GM12878 (cell line): Measurements from ENCODE around the gene IL16. TPM values are rescaled to one million over a fixed set of nuclear protein-coding genes. Genes with fewer than 3 reads are reported as not detected.

ENCODE experiments used
- ATAC-seq: fragments of 200-7000 bp; cut with Tn5 transposase; 3 replicates; pipeline ENCODE4 v1.9.1; 2020; ENCODE audit warnings: mild to moderate bottlenecking, moderate library complexity
- BruUV-seq: library from RNA; stranded (reverse); fragments of 400-500 nt; replicated peaks from 2 replicates; lab custom pipeline; 2021; lab: Mats Ljungman, UMichigan
- CTCF ChIA-PET: fragments of 300-600 bp; sonication (Branson Sonifier 250); formaldehyde crosslinking; extraction: SDS; loops from one replicate; lab custom pipeline; 2021; ENCODE audit warnings: inconsistent platforms; lab: Yijun Ruan, JAX
- POLR2A ChIA-PET: fragments of 350-600 bp; formaldehyde crosslinking; extraction: SDS; loops from one replicate; lab custom pipeline; 2021; ENCODE audit warnings: inconsistent platforms; lab: Charles Lee
- RAD21 ChIA-PET: fragments of 300-600 bp; sonication (Branson Sonifier 250); formaldehyde crosslinking; loops from one replicate; lab custom pipeline; 2023; ENCODE audit warnings: antibody characterized with exemption; ENCODE audit not compliant: unreplicated experiment; lab: Charles Lee
- SMC1A ChIA-PET: fragments of 300-600 bp; sonication (Branson Sonifier 250); formaldehyde crosslinking; loops from one replicate; lab custom pipeline; 2023; ENCODE audit not compliant: unreplicated experiment, uncharacterized antibody; lab: Charles Lee
- DNase-seq: peaks from one replicate; pipeline ENCODE4 v3.0.0-alpha.2; 2011; ENCODE audit warnings: low read depth, low spot score
- FAIRE-seq: peaks from 3 replicates; lab custom pipeline; 2011; peaks lifted over from hg19 to GRCh38; lab: Jason Lieb, UNC
- H2AFZ ChIP-seq: 2 replicates; pipeline ENCODE4 v1.6.0; 2011; ENCODE audit warnings: low read depth, low read length, control low read depth; ENCODE audit not compliant: control insufficient read depth
- H3K27ac ChIP-seq: 2 replicates; pipeline ENCODE4 v1.5.1; 2011; ENCODE audit warnings: control low read depth; ENCODE audit not compliant: control insufficient read depth, insufficient read depth
- H3K27me3 ChIP-seq, 2 experiments: replicated peaks in 1 of 2; 2 replicates each; pipeline versions ENCODE4 v1.6.0 to v1.6.1; 2011; ENCODE audit warnings: low read length in 1 of 2; ENCODE audit not compliant: control insufficient read depth in 2 of 2, insufficient read depth in 2 of 2
- H3K36me3 ChIP-seq, 2 experiments: 2 replicates each; pipeline ENCODE4 v1.5.1; 2011; ENCODE audit warnings: low read length in 1 of 2; ENCODE audit not compliant: control insufficient read depth in 2 of 2, insufficient read depth in 2 of 2
- H3K4me1 ChIP-seq: 2 replicates; pipeline ENCODE4 v1.6.1; 2011; ENCODE audit warnings: mild to moderate bottlenecking, low read length, moderate library complexity, mixed read lengths; ENCODE audit not compliant: control insufficient read depth, insufficient read depth
- H3K4me2 ChIP-seq: 2 replicates; pipeline ENCODE4 v1.6.0; 2011; ENCODE audit warnings: control low read depth; ENCODE audit not compliant: control insufficient read depth, insufficient read depth
- H3K4me3 ChIP-seq: fragments of 200-600 bp; sonication (generic); 2 replicates; pipeline ENCODE4 v1.5.1; 2016
- H3K79me2 ChIP-seq: 2 replicates; pipeline ENCODE4 v1.6.0; 2011; ENCODE audit warnings: low read length; ENCODE audit not compliant: control insufficient read depth, insufficient read depth
- H3K9ac ChIP-seq: 2 replicates; pipeline ENCODE4 v1.8.0; 2011; ENCODE audit warnings: low read length, control low read depth, mixed read lengths; ENCODE audit not compliant: control insufficient read depth, insufficient read depth
- H3K9me3 ChIP-seq: replicated peaks from 3 replicates; pipeline ENCODE4 v1.5.1; 2011; ENCODE audit warnings: mild to moderate bottlenecking, low read length; ENCODE audit not compliant: control insufficient read depth, insufficient read depth
- H4K20me1 ChIP-seq: 2 replicates; pipeline ENCODE4 v1.6.0; 2011; ENCODE audit not compliant: control insufficient read depth, insufficient read depth
- ATF3 ChIP-seq: IDR thresholded peaks from 2 replicates; pipeline ENCODE4 v1.6.1; 2011; ENCODE audit warnings: low read depth, mild to moderate bottlenecking, low read length, moderate library complexity, borderline replicate concordance; ENCODE audit errors: extremely low read depth
- BHLHE40 ChIP-seq, 2 experiments: fragments of 450-650 bp in 1 of 2; IDR thresholded peaks; 2 replicates each; pipeline ENCODE4 v1.6.1; 2011 to 2017; ENCODE audit warnings: low read depth in 2 of 2, borderline replicate concordance in 1 of 2, improper control_type of control experiment in 1 of 2, low read length in 1 of 2, mild to moderate bottlenecking in 1 of 2
- BMI1 ChIP-seq: fragments of 450-650 bp; IDR thresholded peaks from 2 replicates; pipeline ENCODE4 v1.6.1; 2016; ENCODE audit warnings: mild to moderate bottlenecking, moderate library complexity, borderline replicate concordance
- CTCF ChIP-seq, 3 experiments: IDR thresholded peaks in 2 of 3; conservative IDR thresholded peaks in 1 of 3; 2 replicates each; pipeline ENCODE4 v1.5.1; 2011; ENCODE audit warnings: low read depth in 3 of 3, low read length in 3 of 3, mild to moderate bottlenecking in 3 of 3, control low read depth in 2 of 3, moderate library complexity in 2 of 3, inconsistent platforms in 1 of 3, mixed read lengths in 1 of 3; ENCODE audit not compliant: control insufficient read depth in 2 of 3, insufficient read depth in 1 of 3; ENCODE audit errors: extremely low read depth in 1 of 3
- GATAD2B ChIP-seq: fragments of 450-650 bp; conservative IDR thresholded peaks from 2 replicates; pipeline ENCODE4 v1.6.1; 2017; ENCODE audit warnings: low read depth, mild to moderate bottlenecking, moderate library complexity
- LARP7 ChIP-seq: fragments of 450-650 bp; IDR thresholded peaks from 2 replicates; pipeline ENCODE4 v1.6.1; 2017; ENCODE audit warnings: mild to moderate bottlenecking
- MEF2B ChIP-seq: fragments of 450-650 bp; IDR thresholded peaks from 2 replicates; pipeline ENCODE4 v1.6.1; 2018; ENCODE audit warnings: mild to moderate bottlenecking, moderate library complexity; ENCODE audit not compliant: partially characterized antibody, poor library complexity, severe bottlenecking
- PRDM15 ChIP-seq: fragments of 450-650 bp; formaldehyde crosslinking; IDR thresholded peaks from 2 replicates; pipeline ENCODE4 v1.4.0; 2020; ENCODE audit warnings: mild to moderate bottlenecking, moderate library complexity
- RAD21 ChIP-seq: IDR thresholded peaks from 2 replicates; pipeline ENCODE4 v1.6.1; 2011; ENCODE audit warnings: mild to moderate bottlenecking, low read depth, low read length, moderate library complexity; ENCODE audit not compliant: insufficient read depth
- SMC3 ChIP-seq: IDR thresholded peaks from 2 replicates; pipeline ENCODE4 v1.6.1; 2011; ENCODE audit warnings: low read length, improper control_type of control experiment, borderline replicate concordance
- ZNF384 ChIP-seq: IDR thresholded peaks from 2 replicates; pipeline ENCODE4 v1.6.1; 2012; ENCODE audit warnings: low read depth, mild to moderate bottlenecking, low read length, improper control_type of control experiment, borderline replicate concordance
- ZSCAN29 ChIP-seq: fragments of 450-650 bp; IDR thresholded peaks from 2 replicates; pipeline ENCODE4 v1.6.1; 2017; ENCODE audit warnings: mild to moderate bottlenecking, moderate library complexity
- WGBS: methylation state at CpG from one replicate; pipeline ENCODE4 v1.1.6; 2016; ENCODE audit warnings: low lambda C conversion rate; ENCODE audit not compliant: insufficient replicate concordance, insufficient coverage; ENCODE audit errors: missing lambda C conversion rate; 5-methylcytosine and 5-hydroxymethylcytosine counted together
- in situ Hi-C: fragments of 300-500 bp; cut with MboI; formaldehyde crosslinking; loops from 9 replicates; pipeline ENCODE4 v1.14.3; 2018; ENCODE audit warnings: mixed read lengths
- intact Hi-C: fragments of 100-400 bp; cut with micrococcal nuclease; formaldehyde crosslinking; loops from one replicate; pipeline ENCODE4 v1.14.2; 2022; ENCODE audit not compliant: unreplicated experiment
- polyA plus RNA-seq, 11 experiments: library from polyadenylated mRNA; depleted of rRNA in 4 of 11; unstranded in 6 of 11; stranded (reverse) in 5 of 11; fragments of >200 nt; fragmentation: Nextera tagmentation in 4 of 11; fragmentation: Illumina TruSeq in 1 of 11; extraction: Ambion mirVana in 4 of 11; extraction: Trizol in 1 of 11; gene quantifications; 1 replicate in 1 of 11; 2 replicates in 10 of 11; pipeline versions ENCODE4 v1.2.1 to v1.2.3, GENCODE V29; 2011 to 2016; ENCODE audit warnings: inconsistent platforms in 2 of 11, missing spikeins in 2 of 11, low read depth in 1 of 11
- total RNA-seq, 4 experiments: library from RNA; depleted of rRNA in 3 of 4; stranded (reverse); fragments of >200 nt in 3 of 4; fragmentation: Illumina TruSeq in 1 of 4; extraction: Trizol in 1 of 4; gene quantifications; 2 replicates each; pipeline versions ENCODE4 v1.2.1 to v1.2.3, GENCODE V29; 2013 to 2021

The IL16 gene
- total and polyA plus RNA-seq, 10 of the 15 experiments (the other 5 are each of a cell fraction or from before 2014, with no cell fraction given) = 21.7 to 206 (median 44.5) TPM

GRCh38 chr15:81155375-81156218 is 41.1 kb upstream of the IL16 start:
- H3K4me3 ChIP-seq = no peak overlapping the region
- H3K4me1 ChIP-seq = no peaks in the 10 kb centered on the region
- H3K9ac ChIP-seq = no peak overlapping the region
- 21% methylated on average over 10 of the region's 10 CpGs for WGBS
- TF ChIP-seq CTCF (IDR thresholded peaks at IDR 0.05 in 2 of 3, conservative IDR thresholded peaks at IDR 0.05 in 1 of 3; ENCODE audit: control insufficient read depth in 2 of 3, extremely low read depth in 1 of 3, insufficient read depth in 1 of 3, low read depth in 3 of 3, low read length in 3 of 3) (peak; percentile 55 to 63 (median 58); a peak in 5 of 6 replicates), SMC3 (peak; percentile 76; the same call in 1 of the 2 replicates), BMI1 (no peak), GATAD2B (no peak), ZSCAN29 (no peak), LARP7 (no peak), ZNF384 (no peak), BHLHE40 (IDR thresholded peaks at IDR 0.05; ENCODE audit: borderline replicate concordance in 1 of 2, low read depth in 2 of 2, low read length in 1 of 2) (no peak), RAD21 (peak; percentile 66), MEF2B (no peak), PRDM15 (CRISPR knock-in tag) (no peak), ATF3 (no peak)
- intact Hi-C loops (loop anchor here (1.0 to 5.0 kb wide), 3 partner anchors 49 to 247 kb away; no protein-coding TSS in a partner anchor), in situ Hi-C loops (loop anchor here (5.0 kb wide), 1 partner anchor 112 kb away; no protein-coding TSS in a partner anchor)
- DNase-seq (no peak), FAIRE-seq (no peak), ATAC-seq (peak; percentile 76)
- ChIA-PET RAD21 (interaction anchor here (0.6 to 4.3 kb wide), 9 partner anchors 44 to 1204 kb away, joined by 3 to 118 read pairs (median 3); no protein-coding TSS in a partner anchor), CTCF (interaction anchor here (0.6 to 8.1 kb wide), 20 partner anchors 8 to 367 kb away, joined by 3 to 249 read pairs (median 4); partner anchors contain the start of gene CFAP161), POLR2A (interaction anchor here (1.0 kb wide), 1 partner anchor 111 kb away, joined by 3 read pairs; no protein-coding TSS in a partner anchor), SMC1A (interaction anchor here (0.6 to 6.2 kb wide), 14 partner anchors 12 to 245 kb away, joined by 3 to 102 read pairs (median 4); no protein-coding TSS in a partner anchor)
- H3K36me3 ChIP-seq = no peaks in the 10 kb centered on the region
- H2AFZ ChIP-seq = no peak overlapping the region
- no peaks in the 10 kb centered on the region for H4K20me1 ChIP-seq
- H3K4me2 ChIP-seq = no peak overlapping the region
- H3K27ac ChIP-seq = no peak overlapping the region
- no peaks in the 10 kb centered on the region for H3K9me3 ChIP-seq
- H3K79me2 ChIP-seq = no peaks in the 10 kb centered on the region
- H3K27me3 ChIP-seq = peaks cover 0 to 2% of the 10 kb centered on the region in 2 experiments; a peak in 1 of 4 replicates
- BruUV-seq = no TSS peak
